NK-92 treated with Interleukin-12 subunit alpha and Interleukin-12 subunit beta, amount 100 ng/mL, for 24 hours (cell line): ENCODE measurements around the gene CAVIN1.
"Not testable (repeated sequence)": the region's sequence is repeated elsewhere in the genome, so short reads cannot be mapped to it uniquely, and the experiment has no call there.

Experiments
- DNase-seq: peaks from one replicate; lab custom pipeline; 2025; lab: John Stamatoyannopoulos, UW

The CAVIN1 gene

GRCh38 chr17:42431758-42432161, 8.7 kb upstream of the CAVIN1 start:
- no peak for DNase-seq

GRCh38 chr17:42429726-42430447, 6.8 kb upstream of the CAVIN1 start:
- no peak for DNase-seq

GRCh38 chr17:42428141-42428944, 5.3 kb upstream of the CAVIN1 start:
- no peak for DNase-seq

- no peak for DNase-seq
These were observed 2.0 kb upstream of the CAVIN1 start for GRCh38 chr17:42424991-42425610.

GRCh38 chr17:42423766-42424165, 710 bp upstream of the CAVIN1 start:
- DNase-seq = no peak

- no peak for DNase-seq
These were observed 571 bp downstream of the CAVIN1 start for GRCh38 chr17:42422412-42422957.

GRCh38 chr17:42421507-42422338, 1.3 kb downstream of the CAVIN1 start:
- DNase-seq = no peak

GRCh38 chr17:42421136-42421506, 1.9 kb downstream of the CAVIN1 start:
- no peak for DNase-seq

GRCh38 chr17:42417981-42418380, 5.1 kb downstream of the CAVIN1 start:
- not testable (repeated sequence) for DNase-seq

GRCh38 chr17:42414704-42415409, 8.2 kb downstream of the CAVIN1 start:
- no peak for DNase-seq

- no peak for DNase-seq
These were observed 9.5 kb downstream of the CAVIN1 start for GRCh38 chr17:42413464-42414040.

GRCh38 chr17:42411905-42412679, 11.0 kb downstream of the CAVIN1 start:
- no peak for DNase-seq

GRCh38 chr17:42411361-42411760, 11.7 kb downstream of the CAVIN1 start:
- no peak for DNase-seq

- DNase-seq = no peak
These were observed 12.8 kb downstream of the CAVIN1 start for GRCh38 chr17:42410319-42410685.

- DNase-seq = no peak
These were observed 13.3 kb downstream of the CAVIN1 start for GRCh38 chr17:42409523-42410318.

- DNase-seq = no peak
These were observed 15.0 kb downstream of the CAVIN1 start for GRCh38 chr17:42408061-42408460.

- DNase-seq = peak; percentile 32
These were observed 15.7 kb downstream of the CAVIN1 start for GRCh38 chr17:42407289-42407836.

GRCh38 chr17:42406615-42407288, 16.3 kb downstream of the CAVIN1 start:
- no peak for DNase-seq
